CD14-positive monocyte (primary cell): ENCODE results near the gene AVL9. TPM values are rescaled to one million over a fixed set of nuclear protein-coding genes. Genes with fewer than 3 reads are reported as not detected.

Experiments
- DNase-seq, 3 donors: peaks; one replicate each; pipeline ENCODE4 v3.0.0-alpha.2; 2011 to 2022
- H2AFZ ChIP-seq: 2 replicates; pipeline ENCODE4 v1.6.0; 2012; ENCODE audit warnings: mild to moderate bottlenecking, low read depth, low read length, inconsistent platforms; ENCODE audit not compliant: insufficient read depth, poor library complexity, severe bottlenecking
- H3K27ac ChIP-seq, 2 donors: 1 replicate in 1 of 2; 2 replicates in 1 of 2; pipeline ENCODE4 v1.5.1; 2012 to 2013; ENCODE audit warnings: low read length in 2 of 2, control low read depth in 1 of 2, inconsistent platforms in 1 of 2, low read depth in 1 of 2, mild to moderate bottlenecking in 1 of 2
- H3K27me3 ChIP-seq, 2 donors: one replicate each; pipeline versions ENCODE4 v1.6.0 to v1.6.1; 2011 to 2013; ENCODE audit warnings: low read length in 2 of 2; ENCODE audit not compliant: control insufficient read depth in 2 of 2, insufficient read depth in 2 of 2
- H3K36me3 ChIP-seq, 2 donors: replicated peaks in 1 of 2; 1 replicate in 1 of 2; 2 replicates in 1 of 2; pipeline versions ENCODE4 v1.5.1 to v1.6.1; 2012 to 2013; ENCODE audit warnings: low read length in 2 of 2, control low read depth in 1 of 2, inconsistent platforms in 1 of 2, mild to moderate bottlenecking in 1 of 2; ENCODE audit not compliant: insufficient read depth in 2 of 2, control insufficient read depth in 1 of 2
- H3K4me1 ChIP-seq, 2 donors: 1 replicate in 1 of 2; 2 replicates in 1 of 2; pipeline versions ENCODE4 v1.5.1 to v1.6.1; 2012 to 2013; ENCODE audit warnings: low read length in 2 of 2, control low read depth in 1 of 2, inconsistent platforms in 1 of 2, mild to moderate bottlenecking in 1 of 2, moderate library complexity in 1 of 2; ENCODE audit not compliant: insufficient read depth in 2 of 2, control insufficient read depth in 1 of 2
- H3K4me2 ChIP-seq: replicated peaks from 2 replicates; pipeline ENCODE3; 2012; ENCODE audit warnings: low read length, moderate library complexity, mild to moderate bottlenecking; ENCODE audit not compliant: poor library complexity, severe bottlenecking; ENCODE audit errors: extremely low read depth
- H3K4me3 ChIP-seq, 3 experiments: fragments of 200-600 bp in 1 of 3; sonication (generic) in 1 of 3; replicated peaks in 1 of 3; 1 replicate in 2 of 3; 2 replicates in 1 of 3; pipeline ENCODE4 v1.5.1; 2011 to 2013; ENCODE audit warnings: low read length in 3 of 3, mild to moderate bottlenecking in 3 of 3, control low read depth in 2 of 3, low read depth in 2 of 3, inconsistent platforms in 1 of 3, moderate library complexity in 1 of 3
- H3K79me2 ChIP-seq: 2 replicates; pipeline ENCODE4 v1.6.0; 2012; ENCODE audit warnings: mild to moderate bottlenecking, control low read depth, inconsistent platforms, low read length, moderate library complexity; ENCODE audit not compliant: insufficient read depth
- H3K9ac ChIP-seq: 2 replicates; pipeline ENCODE4 v1.6.0; 2017; ENCODE audit warnings: low read length, mild to moderate bottlenecking; ENCODE audit not compliant: insufficient read depth, poor library complexity, severe bottlenecking
- H3K9me3 ChIP-seq, 2 donors: replicated peaks in 1 of 2; 1 replicate in 1 of 2; 2 replicates in 1 of 2; pipeline versions ENCODE4 v1.5.1 to v1.6.1; 2012 to 2013; ENCODE audit warnings: low read length in 2 of 2, control low read depth in 1 of 2; ENCODE audit not compliant: control insufficient read depth in 1 of 2, insufficient read depth in 1 of 2
- H4K20me1 ChIP-seq: 2 replicates; pipeline ENCODE4 v1.6.0; 2012; ENCODE audit warnings: mild to moderate bottlenecking, low read length, control low read depth, moderate library complexity; ENCODE audit not compliant: insufficient read depth
- H3K27ac Mint-ChIP-seq, 7 donors: one replicate each; pipeline ENCODE4 v1.8.0; 2020; ENCODE audit warnings: mild to moderate bottlenecking in 7 of 7, mixed read lengths in 7 of 7, moderate library complexity in 6 of 7, inconsistent platforms in 2 of 7
- H3K27me3 Mint-ChIP-seq, 3 donors: one replicate each; pipeline ENCODE4 v1.8.0; 2021 to 2022; ENCODE audit warnings: low read depth in 3 of 3, mild to moderate bottlenecking in 3 of 3, mixed read lengths in 3 of 3, moderate library complexity in 3 of 3, inconsistent platforms in 1 of 3
- H3K36me3 Mint-ChIP-seq, 2 donors: one replicate each; pipeline ENCODE4 v1.8.0; 2020; ENCODE audit warnings: mixed read lengths in 2 of 2, inconsistent platforms in 1 of 2, mild to moderate bottlenecking in 1 of 2
- H3K4me1 Mint-ChIP-seq: one replicate; pipeline ENCODE4 v1.8.0; 2020; ENCODE audit warnings: mild to moderate bottlenecking, mixed read lengths
- H3K4me3 Mint-ChIP-seq, 2 donors: one replicate each; pipeline ENCODE4 v1.8.0; 2020; ENCODE audit warnings: mild to moderate bottlenecking in 2 of 2, mixed read lengths in 2 of 2, moderate library complexity in 1 of 2
- H3K9me3 Mint-ChIP-seq, 7 donors: one replicate each; pipeline ENCODE4 v1.8.0; 2020 to 2022; ENCODE audit warnings: mixed read lengths in 7 of 7, mild to moderate bottlenecking in 6 of 7, moderate library complexity in 6 of 7, inconsistent platforms in 2 of 7
- WGBS: methylation state at CpG from one replicate; pipeline ENCODE4 v1.1.5; 2013; ENCODE audit warnings: missing lambda C conversion rate; ENCODE audit not compliant: insufficient coverage; 5-methylcytosine and 5-hydroxymethylcytosine counted together
- intact Hi-C, 2 donors: fragments of 100-400 bp; cut with micrococcal nuclease; formaldehyde crosslinking; loops; one replicate each; pipeline versions ENCODE4 v1.15.0 to v1.15.1; 2023
- polyA plus RNA-seq, 3 donors: library from polyadenylated mRNA; depleted of rRNA in 1 of 3; unstranded in 2 of 3; stranded (reverse) in 1 of 3; fragments of 300-500 nt in 2 of 3; fragments of >200 nt in 1 of 3; fragmentation: Illumina TruSeq in 2 of 3; gene quantifications; 1 replicate in 2 of 3; 2 replicates in 1 of 3; pipeline ENCODE4 v1.2.3, GENCODE V29; 2012 to 2021
- TF ChIP-seq, protein P1 (sequence below): fragments of 200-600 bp; IDR thresholded peaks from one replicate; pipeline ENCODE4 v1.8.0; 2022; ENCODE audit warnings: antibody characterized with exemption, mild to moderate bottlenecking

AVL9 gene
- polyA plus RNA-seq, 3 donors, result 16.3 to 17.1 (median 16.8) TPM

DNA sequence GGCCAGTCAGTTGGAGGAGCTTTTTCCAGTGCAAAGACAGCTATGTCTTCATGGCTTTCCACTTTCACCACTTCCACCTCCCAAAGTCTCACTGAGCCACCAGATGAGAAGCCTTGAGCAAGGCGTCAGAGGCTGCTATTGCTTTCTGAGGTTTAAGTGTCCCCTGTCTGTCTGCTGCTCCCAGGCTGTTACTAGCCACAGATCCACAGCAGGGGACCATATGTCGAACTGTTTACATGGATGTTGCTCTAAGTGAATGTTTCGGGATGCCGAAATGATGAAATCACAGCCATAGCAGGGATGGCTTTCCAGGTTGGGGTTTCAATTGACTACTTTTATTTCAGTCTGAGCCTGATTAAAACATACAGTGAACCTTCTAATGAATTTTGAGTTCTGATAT is 88.5 kb downstream of the AVL9 start:
- Histone ChIP-seq H3K27ac (no peak overlapping the region), H4K20me1 (no peaks in the 10 kb centered on the region), H3K9ac (no peak overlapping the region), H2AFZ (no peak overlapping the region), H3K4me2 (no peak overlapping the region), H3K4me3 (no peak overlapping the region), H3K27me3 (no peaks in the 10 kb centered on the region), H3K9me3 (no peaks in the 10 kb centered on the region), H3K79me2 (no peaks in the 10 kb centered on the region), H3K4me1 (peaks cover 9 to 16% of the 10 kb centered on the region in 2 donors), H3K36me3 (peaks cover 66 to 88% of the 10 kb centered on the region in 2 donors)
- intact Hi-C loops, result no loop called here
- peaks cover 34% of the 10 kb centered on the region for H3K4me1 Mint-ChIP-seq
- peak overlapping the region in 1 of 7 donors; percentile 2 for H3K27ac Mint-ChIP-seq
- TF ChIP-seq, protein P1, sequence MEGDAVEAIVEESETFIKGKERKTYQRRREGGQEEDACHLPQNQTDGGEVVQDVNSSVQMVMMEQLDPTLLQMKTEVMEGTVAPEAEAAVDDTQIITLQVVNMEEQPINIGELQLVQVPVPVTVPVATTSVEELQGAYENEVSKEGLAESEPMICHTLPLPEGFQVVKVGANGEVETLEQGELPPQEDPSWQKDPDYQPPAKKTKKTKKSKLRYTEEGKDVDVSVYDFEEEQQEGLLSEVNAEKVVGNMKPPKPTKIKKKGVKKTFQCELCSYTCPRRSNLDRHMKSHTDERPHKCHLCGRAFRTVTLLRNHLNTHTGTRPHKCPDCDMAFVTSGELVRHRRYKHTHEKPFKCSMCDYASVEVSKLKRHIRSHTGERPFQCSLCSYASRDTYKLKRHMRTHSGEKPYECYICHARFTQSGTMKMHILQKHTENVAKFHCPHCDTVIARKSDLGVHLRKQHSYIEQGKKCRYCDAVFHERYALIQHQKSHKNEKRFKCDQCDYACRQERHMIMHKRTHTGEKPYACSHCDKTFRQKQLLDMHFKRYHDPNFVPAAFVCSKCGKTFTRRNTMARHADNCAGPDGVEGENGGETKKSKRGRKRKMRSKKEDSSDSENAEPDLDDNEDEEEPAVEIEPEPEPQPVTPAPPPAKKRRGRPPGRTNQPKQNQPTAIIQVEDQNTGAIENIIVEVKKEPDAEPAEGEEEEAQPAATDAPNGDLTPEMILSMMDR, result no peak
- H3K27me3 Mint-ChIP-seq, result peaks cover 0 to 2% (median 0%) of the 10 kb centered on the region in 3 donors
- no peaks in the 10 kb centered on the region for H3K9me3 Mint-ChIP-seq
- no peak for DNase-seq
- no peak overlapping the region for H3K4me3 Mint-ChIP-seq
- WGBS, result 90% methylated on average over 2 of the region's 4 CpGs
- H3K36me3 Mint-ChIP-seq, result peaks cover 59 to 84% of the 10 kb centered on the region in 2 donors

DNA sequence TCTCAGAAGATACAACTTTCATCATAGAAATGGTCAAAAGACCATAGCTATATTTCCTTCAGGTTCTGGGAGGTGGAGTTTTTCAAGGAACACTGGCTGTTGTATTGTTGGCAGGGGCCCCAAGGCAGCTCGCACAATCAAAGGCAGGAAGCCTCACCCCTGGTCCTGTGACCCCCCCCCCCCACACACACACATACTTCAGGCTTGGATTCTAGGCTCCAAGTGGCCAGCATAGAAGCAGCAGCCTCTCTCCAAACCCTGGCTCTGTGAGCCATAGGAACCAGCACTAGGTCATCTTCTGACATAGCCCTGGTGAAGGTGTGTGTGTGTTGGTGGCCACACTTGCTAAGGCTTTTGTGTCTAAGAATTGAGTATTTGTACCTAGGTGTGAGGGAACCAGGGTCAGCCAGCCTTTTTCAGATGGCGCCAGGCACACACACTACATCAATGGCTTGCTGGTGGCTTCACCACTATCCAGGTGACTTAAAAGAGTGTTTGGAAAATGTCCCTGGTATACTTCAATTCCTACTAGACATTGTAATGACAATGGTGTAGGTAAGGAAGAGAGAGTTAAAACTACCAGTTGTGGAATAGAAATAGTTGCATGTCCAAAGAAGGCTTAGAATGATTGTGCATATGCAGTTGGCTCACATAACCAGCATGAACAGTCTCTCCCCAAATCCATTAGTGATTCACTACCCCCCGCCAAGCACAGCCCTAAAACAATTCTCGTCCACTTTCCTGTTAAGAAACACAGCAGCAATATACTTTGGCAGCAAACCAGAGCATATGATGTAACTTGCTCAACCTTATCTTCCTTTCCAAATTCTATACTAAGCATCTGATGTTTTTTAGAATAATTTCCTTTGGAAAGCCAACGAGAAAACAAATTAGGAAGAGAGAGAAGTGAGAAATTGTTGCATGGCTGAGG is 91.3 kb downstream of the AVL9 start:
- WGBS, result 0% methylated on average over 2 of the region's 5 CpGs
- H3K4me1 Mint-ChIP-seq, result peaks cover 45% of the 10 kb centered on the region
- H3K4me3 ChIP-seq, result no peak overlapping the region
- intact Hi-C loops, result no loop called here
- no peaks in the 10 kb centered on the region for H3K27me3 ChIP-seq
- no peak overlapping the region for H2AFZ ChIP-seq
- no peaks in the 10 kb centered on the region for H3K79me2 ChIP-seq
- no peak overlapping the region for H3K4me2 ChIP-seq
- TF ChIP-seq, protein P1, result no peak
- H3K9me3 ChIP-seq, result no peaks in the 10 kb centered on the region
- no peak overlapping the region for H3K9ac ChIP-seq
- H3K27ac Mint-ChIP-seq, result peak overlapping the region; percentile 33 to 77 (median 45)
- no peaks in the 10 kb centered on the region for H3K9me3 Mint-ChIP-seq
- peaks cover 14 to 23% of the 10 kb centered on the region in 2 donors for H3K4me1 ChIP-seq
- H3K36me3 Mint-ChIP-seq, result peaks cover 44 to 72% of the 10 kb centered on the region in 2 donors
- H3K27ac ChIP-seq, result peak overlapping the region in 1 of 2 donors; percentile 42
- no peak overlapping the region for H3K4me3 Mint-ChIP-seq
- peaks cover 48 to 75% of the 10 kb centered on the region in 2 donors for H3K36me3 ChIP-seq
- no peaks in the 10 kb centered on the region for H4K20me1 ChIP-seq
- peaks cover 0 to 2% (median 0%) of the 10 kb centered on the region in 3 donors for H3K27me3 Mint-ChIP-seq
- DNase-seq, result no peak
